ENCODE data around the gene ERI2.

Gene ERI2, protein sequence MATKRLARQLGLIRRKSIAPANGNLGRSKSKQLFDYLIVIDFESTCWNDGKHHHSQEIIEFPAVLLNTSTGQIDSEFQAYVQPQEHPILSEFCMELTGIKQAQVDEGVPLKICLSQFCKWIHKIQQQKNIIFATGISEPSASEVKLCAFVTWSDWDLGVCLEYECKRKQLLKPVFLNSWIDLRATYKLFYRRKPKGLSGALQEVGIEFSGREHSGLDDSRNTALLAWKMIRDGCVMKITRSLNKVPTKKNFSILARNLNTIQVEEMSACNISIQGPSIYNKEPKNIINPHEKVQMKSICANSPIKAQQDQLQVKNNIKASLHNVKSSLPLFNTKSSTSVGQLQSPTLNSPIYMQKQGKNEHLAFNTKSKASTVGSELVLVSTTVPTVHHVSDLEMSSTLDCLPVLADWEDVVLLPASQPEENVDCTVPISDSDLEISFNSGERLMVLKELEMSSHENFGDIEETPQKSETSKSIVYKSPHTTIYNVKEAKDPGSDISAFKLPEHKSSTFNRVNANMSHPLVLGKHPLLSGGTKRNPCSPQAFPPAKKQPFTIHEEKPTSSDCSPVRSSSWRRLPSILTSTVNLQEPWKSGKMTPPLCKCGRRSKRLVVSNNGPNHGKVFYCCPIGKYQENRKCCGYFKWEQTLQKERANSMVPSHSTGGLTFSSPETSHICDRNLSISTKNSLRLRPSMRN

DNA sequence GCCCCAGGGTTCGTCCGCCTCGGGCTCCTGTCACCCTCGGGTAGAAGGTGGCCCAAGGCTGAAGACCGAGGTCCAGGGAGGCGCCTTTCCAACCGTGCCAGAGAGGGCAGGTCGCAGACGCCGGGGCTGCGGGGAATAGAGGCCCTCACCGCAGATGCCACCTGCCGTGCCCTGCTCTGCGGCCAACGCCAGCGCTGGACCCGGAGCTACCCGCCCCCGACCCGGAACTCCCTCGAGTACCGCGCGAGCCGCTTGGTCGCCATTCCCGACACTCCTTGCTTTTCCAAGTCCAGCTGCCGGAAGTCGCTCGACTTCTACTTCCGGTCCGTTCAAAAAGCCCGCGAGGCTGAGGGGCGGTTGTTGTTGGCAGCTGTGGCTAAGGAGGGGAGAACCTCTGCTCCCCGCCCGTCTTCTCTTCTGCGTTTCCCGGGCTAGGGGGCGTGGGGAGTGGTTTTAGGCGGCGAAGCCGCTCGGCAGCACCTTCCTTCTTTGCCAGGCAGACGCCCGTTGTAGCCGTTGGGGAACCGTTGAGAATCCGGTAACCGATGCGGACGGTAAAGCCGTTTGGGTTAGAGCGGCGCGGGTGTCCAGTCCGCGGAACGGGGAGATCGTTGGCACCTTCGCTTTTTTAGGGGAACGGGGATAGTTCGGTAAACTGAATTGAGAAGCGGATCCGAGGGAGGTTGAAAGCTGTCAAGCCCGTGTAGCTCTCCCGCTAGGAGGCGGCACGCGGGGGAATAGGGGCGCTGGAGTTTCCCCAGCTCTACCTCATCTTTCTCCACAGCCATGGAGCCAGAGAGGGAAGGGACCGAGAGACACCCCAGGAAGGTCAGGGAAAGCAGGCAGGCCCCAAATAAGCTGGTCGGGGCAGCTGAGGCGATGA, at the start of gene ERI2, which contains the start of gene REXO5:
ERI2 (minus strand) TSS at position 305 of the 883 bp plus-strand sequence; CDS start at position 263, 42 bp downstream.
REXO5 (plus strand) TSS at position 360 of the 883 bp plus-strand sequence; CDS start at position 787, 427 bp downstream.
- DNase-seq = peak; percentile 95

DNA sequence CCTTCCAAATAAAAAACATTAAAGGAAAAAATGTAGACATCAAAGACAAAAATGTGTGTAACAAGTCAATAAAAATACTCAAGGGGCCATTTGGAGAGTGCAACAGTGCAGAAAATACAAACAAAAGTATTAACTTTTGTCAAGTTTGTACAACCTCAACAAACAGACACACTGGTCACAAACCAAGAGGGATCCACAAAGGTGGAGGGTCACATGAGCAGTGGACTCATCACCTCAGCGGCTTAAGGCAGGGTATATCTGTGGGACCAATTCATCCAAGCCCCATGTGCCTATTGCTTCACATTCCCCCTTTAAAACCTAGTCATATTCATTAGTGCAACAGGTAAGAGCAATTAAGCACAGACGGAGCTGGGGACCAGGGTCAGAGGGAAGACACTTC, 48.7 kb upstream of the ERI2 start:
- DNase-seq = no peak

DNA sequence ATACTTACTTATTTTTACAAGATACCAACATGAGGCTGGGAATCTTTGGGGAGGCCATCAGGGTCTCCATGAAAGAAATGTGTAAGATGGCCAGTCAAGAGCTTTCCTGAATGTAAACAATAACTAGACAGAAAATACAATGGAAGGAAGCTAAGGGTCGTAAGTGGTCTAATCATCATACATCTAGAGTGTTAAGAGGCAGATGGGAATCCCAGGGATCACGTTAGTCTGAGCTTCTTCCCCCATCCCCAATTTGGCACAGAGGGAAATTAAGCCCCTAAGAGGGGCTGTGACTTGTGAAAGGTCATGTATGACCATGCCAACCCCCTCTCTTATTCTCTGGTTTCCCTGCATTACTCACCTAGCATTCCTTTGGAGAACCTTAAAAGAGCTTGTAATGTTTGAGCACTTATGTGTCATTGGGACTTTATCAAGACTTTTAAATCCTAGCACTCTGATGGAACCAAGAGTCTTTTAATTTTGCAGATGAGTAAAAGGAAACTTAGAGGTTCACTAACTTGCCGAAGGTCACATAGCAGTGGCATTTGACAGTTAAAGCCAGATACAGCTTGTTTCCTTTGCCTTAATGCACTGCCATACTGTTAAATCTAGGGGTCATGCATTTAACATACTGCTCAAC, 47.8 kb upstream of the ERI2 start:
- no peak for DNase-seq

DNA sequence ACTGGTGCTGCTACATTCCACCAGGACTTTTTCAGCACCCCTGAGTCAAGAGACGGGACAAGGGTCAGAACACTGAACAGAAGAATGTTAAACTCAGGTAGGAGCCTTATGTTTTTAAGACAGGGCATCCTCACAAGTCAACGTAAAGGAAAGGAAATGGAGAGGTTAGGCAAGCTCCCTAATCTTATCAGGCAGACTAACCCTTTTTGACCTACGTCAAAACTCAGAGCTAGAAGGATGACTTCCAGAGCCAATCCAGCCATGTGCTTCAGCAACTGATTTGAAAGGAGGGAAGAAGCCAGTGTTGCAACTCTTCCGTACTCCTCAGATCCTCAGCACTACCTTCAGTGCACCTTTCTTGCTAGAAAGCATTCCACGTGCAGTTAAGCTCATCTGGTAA, 46.9 kb upstream of the ERI2 start:
- DNase-seq = no peak

DNA sequence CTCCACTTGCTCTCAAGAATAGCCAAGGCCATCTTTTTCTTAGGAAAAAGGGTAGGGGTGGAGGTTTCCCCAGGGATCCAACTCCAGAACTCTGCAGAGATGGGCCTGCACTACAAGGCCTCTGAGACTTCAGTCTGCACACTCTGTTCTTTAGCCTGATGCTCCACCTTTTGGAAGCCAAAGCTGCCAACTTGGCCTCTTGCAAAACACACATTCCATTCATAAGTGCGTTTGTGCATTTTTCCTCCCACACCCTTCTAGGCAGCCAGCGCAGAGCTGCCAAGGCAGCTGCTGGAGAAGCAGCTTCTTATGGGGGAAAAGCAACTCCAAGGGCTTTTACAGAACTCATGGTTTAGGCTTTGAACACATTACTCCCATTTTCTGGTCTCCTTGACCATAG, 45.3 kb upstream of the ERI2 start:
- peak; percentile 88 for DNase-seq

DNA sequence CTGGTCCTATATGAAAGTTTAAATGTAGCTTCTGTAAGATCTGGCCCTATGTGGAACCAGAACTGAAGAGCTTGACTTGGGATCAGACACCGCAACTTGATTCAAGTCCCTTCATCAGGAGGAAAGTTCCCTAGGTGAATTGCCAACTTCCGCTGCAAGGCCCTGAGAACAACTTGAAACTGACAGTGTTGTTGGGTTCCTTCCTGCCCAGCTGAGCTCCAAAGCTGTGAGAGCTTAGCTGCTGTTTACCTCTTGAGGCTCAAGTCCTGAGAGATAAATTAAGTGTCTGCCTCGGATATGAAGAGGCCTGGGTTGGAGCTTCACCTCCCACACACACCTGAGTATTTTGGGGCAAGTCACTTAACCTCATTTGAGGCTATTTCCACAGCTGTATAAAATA, 44.7 kb upstream of the ERI2 start:
- DNase-seq = no peak

DNA sequence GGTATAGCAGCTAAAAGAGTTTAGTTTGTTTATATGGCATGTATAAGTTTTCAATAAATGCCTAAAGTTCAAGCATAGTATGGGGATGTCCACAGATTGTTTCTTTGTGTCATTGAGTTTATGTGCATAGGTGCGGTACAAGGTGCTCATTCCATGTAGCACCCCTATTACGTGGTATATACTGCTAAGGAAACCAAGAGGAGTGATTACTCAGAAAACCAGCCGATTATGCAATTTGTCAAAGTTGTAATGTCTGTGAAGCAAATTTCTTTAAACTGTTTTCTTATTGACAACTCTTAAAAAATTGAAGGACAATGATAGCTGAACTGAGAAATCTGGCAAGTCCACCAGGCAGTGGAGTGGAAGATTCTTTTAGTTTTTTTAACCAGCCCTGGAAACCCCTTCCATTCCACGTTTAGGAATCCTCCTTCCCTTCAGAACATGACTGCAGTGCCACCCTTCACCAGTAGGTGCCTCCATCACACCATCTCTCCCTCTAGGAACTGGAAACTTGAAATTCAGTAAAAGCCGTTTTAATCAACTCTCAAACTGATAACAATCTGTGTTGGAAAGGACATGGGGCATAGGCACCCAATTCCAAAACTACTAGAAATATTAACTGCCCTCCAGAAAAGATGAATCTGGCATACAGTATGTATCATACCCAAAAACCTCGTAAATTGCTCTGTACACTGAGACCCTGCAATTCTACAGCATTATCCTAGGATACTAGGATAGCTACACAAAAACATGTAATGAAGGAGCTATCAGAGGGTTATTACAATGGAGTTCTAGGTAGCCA, 43.5 kb upstream of the ERI2 start:
- DNase-seq = peak; percentile 67

DNA sequence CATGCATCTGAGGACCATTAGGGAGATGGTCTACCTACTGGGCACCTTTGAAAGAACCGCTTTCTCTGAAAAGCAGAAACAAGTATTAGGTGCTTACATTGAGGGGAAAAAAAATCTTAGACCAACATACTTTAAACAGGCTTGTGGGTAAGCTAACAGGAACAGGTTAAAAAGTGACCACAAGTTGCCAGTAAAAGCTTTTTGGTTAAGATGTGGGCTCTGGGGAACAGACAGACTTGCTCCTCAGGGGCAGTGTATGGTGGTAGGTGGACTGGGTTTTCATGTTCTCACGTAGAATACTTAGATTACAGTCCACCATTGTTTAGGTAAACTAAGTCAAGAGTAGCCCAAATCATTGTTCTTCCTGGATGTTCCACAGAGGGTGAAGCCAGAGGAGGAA, 41.3 kb upstream of the ERI2 start:
- no peak for DNase-seq

DNA sequence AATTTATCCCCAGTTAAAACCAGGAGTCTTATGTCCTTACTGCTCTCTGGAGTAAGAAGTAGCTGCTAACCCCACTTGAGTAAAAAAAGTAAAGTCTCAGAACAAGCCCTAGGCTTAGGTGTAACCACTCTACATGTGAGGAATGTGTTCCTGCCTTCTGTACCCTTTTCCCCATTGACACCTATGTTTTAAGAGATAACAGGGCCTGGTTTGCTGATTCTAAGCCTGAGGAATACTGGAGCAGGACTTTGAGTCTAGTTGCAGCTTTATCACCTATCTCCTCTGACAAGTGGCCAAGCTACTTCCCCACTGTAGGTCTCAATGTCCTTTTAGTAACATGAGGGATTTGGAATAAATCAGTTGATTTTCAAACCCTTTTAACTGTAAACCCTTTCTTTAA, 40.3 kb upstream of the ERI2 start:
- no peak for DNase-seq

DNA sequence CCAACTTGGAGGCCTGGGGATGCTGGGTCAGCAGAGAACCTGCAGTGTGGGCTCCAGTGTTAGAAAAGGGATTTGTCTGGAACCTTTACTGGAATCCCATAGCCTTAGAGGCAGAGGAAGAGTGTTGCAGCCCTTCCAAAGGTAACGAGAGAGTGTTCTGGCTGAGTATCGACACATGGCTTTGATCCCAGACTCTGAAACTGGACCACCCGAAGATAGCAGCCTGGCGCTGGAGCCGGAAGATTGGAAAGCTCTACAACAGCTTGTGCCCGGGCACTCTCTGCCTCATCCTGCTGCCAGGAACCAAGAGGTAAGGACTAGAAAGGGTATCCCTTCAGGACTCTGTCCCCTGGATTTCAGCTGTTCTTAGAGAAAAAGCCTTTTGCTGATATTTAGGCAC, 39.8 kb upstream of the ERI2 start:
- DNase-seq = no peak

DNA sequence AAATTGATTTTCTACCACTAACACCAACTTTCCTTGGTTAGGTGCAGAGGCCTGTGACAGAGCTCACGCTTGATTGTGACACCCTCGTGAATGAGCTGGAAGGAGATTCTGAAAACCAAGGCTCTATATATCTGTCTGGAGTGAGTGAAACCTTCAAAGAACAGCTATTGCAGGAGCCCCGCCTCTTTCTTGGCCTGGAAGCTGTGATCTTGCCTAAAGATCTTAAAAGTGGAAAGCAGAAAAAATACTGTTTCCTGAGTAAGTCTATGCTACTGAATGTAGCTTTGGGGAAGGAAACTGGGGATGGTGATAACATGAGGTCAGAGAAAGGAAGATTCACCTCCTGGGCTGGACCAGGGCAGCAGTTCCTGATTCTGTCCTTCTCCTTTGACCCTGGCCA, 38.3 kb upstream of the ERI2 start:
- DNase-seq = no peak

DNA sequence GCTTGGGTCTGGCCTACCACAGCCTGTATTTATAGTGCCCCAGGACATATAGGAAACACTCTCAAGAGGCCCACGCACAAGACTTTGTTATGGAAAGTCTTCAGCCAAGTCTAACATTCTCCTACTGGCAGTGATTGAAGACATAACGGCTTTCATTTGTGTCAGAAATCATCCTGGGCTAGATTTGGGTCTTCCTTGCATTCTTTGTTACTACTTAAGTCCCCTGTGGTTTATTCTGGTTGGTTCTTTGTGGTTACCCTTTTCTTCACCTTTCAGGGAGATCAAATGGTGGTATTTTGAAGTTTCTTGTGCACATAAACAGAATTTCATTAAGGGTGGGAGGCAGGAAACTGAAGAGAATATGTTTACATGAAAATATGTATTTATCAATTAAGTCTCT, 37.8 kb upstream of the ERI2 start:
- no peak for DNase-seq

DNA sequence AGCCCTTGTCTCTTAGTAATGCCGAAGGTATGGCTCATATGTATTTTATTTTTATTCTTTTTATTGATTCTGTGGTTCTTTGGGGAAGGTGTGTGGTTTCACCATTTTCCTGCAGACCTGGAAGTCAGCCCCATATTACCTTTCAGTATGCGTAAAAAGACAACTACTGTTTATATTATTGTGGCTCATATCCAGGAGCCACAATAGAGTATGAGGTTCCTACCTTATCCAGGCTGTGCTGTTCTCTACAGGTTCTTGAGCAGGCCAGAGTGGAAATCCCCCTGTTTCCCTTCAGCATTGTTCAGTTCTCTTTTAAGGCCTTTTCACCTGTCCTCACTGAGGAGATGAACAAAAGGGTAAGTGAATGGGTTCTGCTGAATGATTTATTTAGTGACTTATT, 33.2 kb upstream of the ERI2 start:
- no peak for DNase-seq

DNA sequence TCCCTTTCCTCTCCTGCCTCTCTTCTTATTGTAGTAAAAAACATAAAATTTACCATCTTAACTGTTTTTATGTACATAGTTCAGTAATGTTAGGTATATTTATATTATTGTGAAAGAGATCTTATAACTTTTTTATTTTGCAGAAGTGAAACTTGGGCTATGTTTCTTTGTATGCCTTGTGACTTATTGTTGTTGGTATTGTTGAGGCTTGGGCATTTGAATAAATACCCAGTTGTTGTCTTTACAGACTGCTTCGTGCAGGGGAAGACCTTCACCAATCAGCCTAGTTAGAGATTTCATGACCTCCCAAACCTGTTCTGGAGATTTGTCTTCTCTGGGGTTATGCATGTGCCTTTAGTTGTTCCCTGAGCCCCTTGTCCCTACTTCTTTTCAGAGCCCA, 32.0 kb upstream of the ERI2 start:
- no peak for DNase-seq

DNA sequence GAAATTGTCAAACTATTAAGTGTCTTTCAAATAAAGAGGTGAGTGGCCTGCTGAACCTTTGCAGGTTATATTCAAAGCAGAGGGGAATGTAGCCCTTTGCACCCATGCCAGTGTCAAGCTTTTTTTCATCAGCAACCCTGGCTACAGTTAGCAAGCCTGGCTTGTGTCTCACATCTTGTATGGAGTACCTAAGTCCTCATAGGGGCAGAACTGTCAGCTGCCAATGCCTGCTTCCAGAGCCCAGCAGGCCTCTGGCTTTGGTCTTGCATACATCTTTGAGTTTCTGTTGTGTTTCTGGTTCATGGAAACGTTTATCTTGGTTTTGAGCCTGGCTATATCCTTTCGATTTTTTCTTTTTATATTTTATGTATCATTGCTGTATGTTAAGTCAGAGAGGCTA, 26.8 kb upstream of the ERI2 start:
- DNase-seq = no peak

DNA sequence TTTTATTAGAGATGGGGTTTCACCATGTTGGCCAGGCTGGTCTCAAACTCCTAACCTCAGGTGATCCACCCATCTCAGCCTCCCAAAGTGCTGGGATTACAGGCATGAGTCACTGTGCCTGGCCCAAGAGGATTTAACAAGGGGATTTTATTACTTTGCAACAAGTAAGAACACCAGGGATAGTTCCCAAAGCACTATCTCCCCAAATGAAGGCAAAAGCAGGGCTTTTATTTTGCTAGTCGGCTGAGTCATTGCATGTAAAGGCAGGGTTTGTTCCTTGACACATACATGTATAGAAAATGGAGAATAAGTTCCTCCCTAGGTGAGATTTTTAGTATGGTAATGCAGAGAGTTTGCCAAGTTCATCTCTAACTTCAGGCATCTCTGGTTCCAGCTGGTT, 24.1 kb upstream of the ERI2 start:
- DNase-seq = no peak

DNA sequence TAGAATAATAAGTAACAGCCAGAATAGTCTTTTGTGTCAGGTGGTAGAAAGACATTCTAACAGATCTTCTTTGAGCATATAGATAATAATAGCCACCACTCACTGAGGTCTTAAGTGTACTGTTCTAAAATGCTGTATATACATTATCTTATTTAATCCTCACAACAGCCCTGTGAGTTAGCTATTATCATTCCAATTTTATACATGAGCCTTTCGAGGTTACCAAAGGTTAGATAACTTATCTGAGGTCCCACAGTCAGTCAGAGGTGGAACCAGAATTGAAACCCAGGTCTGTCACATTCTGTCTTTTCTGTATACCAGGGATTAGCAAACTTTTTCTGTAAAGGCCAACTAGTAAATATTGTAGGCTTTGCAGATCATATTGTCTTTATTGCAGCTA, 23.3 kb upstream of the ERI2 start:
- no peak for DNase-seq

DNA sequence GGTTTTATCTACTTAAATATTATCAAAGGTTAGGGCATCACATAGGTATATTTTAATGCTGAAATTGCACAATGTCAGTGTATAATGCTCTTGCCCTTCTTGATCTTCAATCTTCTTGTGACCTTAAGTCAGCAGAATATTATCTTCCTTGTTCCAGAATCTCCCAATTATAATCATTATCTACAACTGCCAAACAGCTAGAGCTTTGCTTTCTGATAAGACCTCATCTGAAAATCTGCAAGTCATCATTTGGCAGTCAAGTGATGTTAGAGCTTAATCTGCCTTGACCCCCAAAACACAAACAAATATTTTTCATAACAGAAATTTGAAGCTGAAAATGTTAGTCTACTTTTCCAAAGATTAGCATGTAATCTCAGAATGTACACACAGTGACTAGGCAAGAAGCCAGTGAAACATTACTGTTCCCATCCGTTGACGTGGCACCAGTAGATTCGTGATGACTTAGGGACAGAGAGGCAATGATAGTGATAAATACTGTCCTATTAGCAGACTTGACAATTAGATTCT, 19.8 kb upstream of the ERI2 start:
- no peak for DNase-seq

DNA sequence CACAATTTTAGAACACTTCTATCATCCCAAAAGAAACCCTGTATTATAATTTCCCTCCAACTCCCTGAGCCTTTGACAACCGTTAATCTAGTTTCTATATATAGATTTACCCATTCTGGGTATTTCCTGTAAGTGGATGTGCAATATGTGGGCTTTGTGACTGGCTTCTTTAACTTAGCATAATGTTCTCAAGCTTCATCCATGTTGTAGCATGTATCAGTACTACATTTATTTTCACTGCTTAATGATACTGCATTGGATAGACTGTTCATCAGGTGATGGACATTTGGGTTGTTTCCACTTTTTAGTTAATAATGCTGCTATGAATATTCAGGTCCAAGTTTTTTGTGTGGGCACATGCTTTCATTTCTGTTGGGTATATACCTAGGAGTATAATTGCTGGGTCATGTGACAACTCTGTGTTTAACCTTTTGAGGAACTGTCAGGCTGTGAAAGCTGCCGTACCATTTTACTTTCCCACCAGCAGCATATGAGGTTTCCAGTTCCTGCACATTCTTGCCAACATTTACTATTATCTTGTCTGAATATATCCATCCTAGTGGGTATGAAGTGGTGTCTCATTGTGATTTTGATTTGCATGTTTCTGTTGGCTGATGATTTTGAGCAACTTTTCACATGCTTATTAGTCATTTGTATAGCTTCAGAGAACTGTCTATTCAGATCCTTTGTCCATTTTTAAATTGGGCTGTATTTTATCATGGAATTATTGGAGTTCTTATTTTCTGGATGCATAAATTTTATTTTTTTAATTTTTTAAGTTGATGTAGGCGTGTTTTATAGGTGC, 16.5 kb upstream of the ERI2 start:
- DNase-seq = no peak

DNA sequence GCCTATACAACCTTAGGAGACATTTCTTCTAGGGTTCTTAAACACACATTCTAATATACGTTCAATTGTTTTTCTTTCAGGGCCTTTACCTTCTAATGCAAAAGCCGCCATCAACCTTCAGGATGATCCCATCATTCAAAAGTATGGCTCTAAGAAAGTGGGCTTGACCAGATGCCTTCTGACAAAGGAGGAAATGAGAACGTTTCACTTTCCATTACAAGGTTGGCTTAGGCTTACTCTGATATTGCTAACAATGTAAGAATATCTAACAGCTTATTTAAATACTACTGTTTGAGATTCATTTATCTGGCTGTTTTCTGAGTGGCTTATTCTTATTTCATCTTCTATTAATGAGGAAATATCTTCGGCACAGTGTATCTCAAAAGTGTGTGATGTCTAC, 15.4 kb upstream of the ERI2 start:
- DNase-seq = no peak

Data from fibroblast of skin of right quadriceps (primary cell).